SK-N-SH (cell line): ENCODE data around the gene TOR1AIP1. TPM values are rescaled to one million over a fixed set of nuclear protein-coding genes. Genes with fewer than 3 reads are reported as not detected.

Experiments
- CTCF ChIA-PET: fragments of 300-600, 350-600 bp; formaldehyde crosslinking; extraction: SDS; loops from one replicate; lab custom pipeline; 2021; lab: Yijun Ruan, JAX
- POLR2A ChIA-PET: fragments of 350-600 bp; sonication (Branson Sonifier 250); formaldehyde crosslinking; extraction: SDS; loops from one replicate; lab custom pipeline; 2020; ENCODE audit warnings: antibody characterized with exemption, inconsistent platforms; lab: Yijun Ruan, JAX
- DNase-seq: peaks from one replicate; pipeline ENCODE4 v3.0.0; 2012
- H2AFZ ChIP-seq: fragments of 200-600 bp; sonication (generic); 2 replicates; pipeline ENCODE4 v1.8.1; 2016; ENCODE audit warnings: antibody characterized with exemption, mild to moderate bottlenecking, low read depth
- H3F3A ChIP-seq: fragments of 200-600 bp; sonication (generic); replicated peaks from 2 replicates; pipeline ENCODE3; 2016; ENCODE audit warnings: antibody characterized with exemption, mild to moderate bottlenecking; ENCODE audit not compliant: insufficient read depth
- H3K27ac ChIP-seq, 2 experiments: fragments of 200-500 bp in 1 of 2; fragments of 200-600 bp in 1 of 2; sonication (Bioruptor generic) in 1 of 2; sonication (generic), shearing (Covaris generic) in 1 of 2; 2 replicates each; pipeline versions ENCODE4 v1.5.1 to v1.6.1; 2014 to 2016; ENCODE audit warnings: low read depth in 2 of 2, inconsistent platforms in 1 of 2, low read length in 1 of 2, mild to moderate bottlenecking in 1 of 2, mixed read lengths in 1 of 2
- H3K27me3 ChIP-seq: fragments of 200-600 bp; sonication (generic), shearing (Covaris generic); 2 replicates; pipeline ENCODE4 v1.6.1; 2016; ENCODE audit warnings: mixed run types; ENCODE audit not compliant: insufficient read depth
- H3K36me3 ChIP-seq, 2 experiments: fragments of 200-500 bp in 1 of 2; fragments of 200-600 bp in 1 of 2; sonication (Bioruptor generic) in 1 of 2; sonication (generic) in 1 of 2; replicated peaks in 1 of 2; 2 replicates each; pipeline versions ENCODE3 to v1.5.1; 2014 to 2016; ENCODE audit warnings: low read length in 1 of 2, mild to moderate bottlenecking in 1 of 2; ENCODE audit not compliant: insufficient read depth in 2 of 2, control insufficient read depth in 1 of 2
- H3K4me1 ChIP-seq, 2 experiments: fragments of 200-500 bp in 1 of 2; fragments of 200-600 bp in 1 of 2; sonication (Bioruptor generic) in 1 of 2; sonication (generic), shearing (Covaris generic) in 1 of 2; 2 replicates each; pipeline versions ENCODE4 v1.5.1 to v1.6.1; 2014 to 2016; ENCODE audit warnings: low read depth in 1 of 2, low read length in 1 of 2, mixed run types in 1 of 2; ENCODE audit not compliant: insufficient read depth in 2 of 2, control insufficient read depth in 1 of 2
- H3K4me2 ChIP-seq: fragments of 200-600 bp; sonication (generic), shearing (Covaris generic); 2 replicates; pipeline ENCODE4 v1.6.1; 2017; ENCODE audit warnings: mixed run types
- H3K4me3 ChIP-seq, 2 experiments: fragments of 200-500 bp in 1 of 2; fragments of 200-600 bp in 1 of 2; sonication (Bioruptor generic) in 1 of 2; sonication (generic), shearing (Covaris generic) in 1 of 2; 2 replicates each; pipeline versions ENCODE4 v1.5.1 to v1.8.1; 2014 to 2016; ENCODE audit warnings: low read depth in 2 of 2, inconsistent platforms in 1 of 2, low read length in 1 of 2, mild to moderate bottlenecking in 1 of 2, mixed read lengths in 1 of 2, moderate library complexity in 1 of 2
- H3K79me2 ChIP-seq: fragments of 200-600 bp; sonication (generic); 2 replicates; pipeline ENCODE4 v1.8.1; 2017; ENCODE audit warnings: mild to moderate bottlenecking; ENCODE audit not compliant: insufficient read depth
- H3K9ac ChIP-seq: fragments of 200-600 bp; sonication (generic); 2 replicates; pipeline ENCODE4 v1.6.1; 2017; ENCODE audit warnings: mixed run types
- H3K9me2 ChIP-seq: fragments of 200-600 bp; sonication (generic); 2 replicates; pipeline ENCODE4 v1.6.1; 2017; ENCODE audit warnings: mixed run types
- H3K9me3 ChIP-seq: fragments of 200-600 bp; sonication (generic); 2 replicates; pipeline ENCODE4 v1.6.1; 2017; ENCODE audit warnings: mixed run types, mild to moderate bottlenecking, moderate library complexity
- H4K20me1 ChIP-seq: fragments of 200-600 bp; sonication (generic); 2 replicates; pipeline ENCODE4 v1.6.1; 2017; ENCODE audit warnings: mild to moderate bottlenecking, mixed run types; ENCODE audit not compliant: insufficient read depth
- CHD2 ChIP-seq: fragments of 150-350 bp; IDR thresholded peaks from 2 replicates; pipeline ENCODE4 v1.6.1; 2018; ENCODE audit warnings: low read length; ENCODE audit not compliant: partially characterized antibody
- CTCF ChIP-seq: fragments of 200-600 bp; sonication (generic); IDR thresholded peaks from 2 replicates; pipeline ENCODE4 v1.6.1; 2017; ENCODE audit warnings: antibody characterized with exemption, mild to moderate bottlenecking, moderate library complexity
- EZH2phosphoT487 ChIP-seq: fragments of 200-600 bp; sonication (generic); IDR thresholded peaks from 2 replicates; pipeline ENCODE4 v1.6.1; 2017; ENCODE audit warnings: low read depth, mixed run types, mild to moderate bottlenecking, antibody characterized with exemption, moderate library complexity, borderline replicate concordance
- FOXM1 ChIP-seq: IDR thresholded peaks from 2 replicates; pipeline ENCODE4 v1.4.0; 2012; ENCODE audit warnings: low read depth, mild to moderate bottlenecking
- GABPA ChIP-seq: IDR thresholded peaks from 2 replicates; pipeline ENCODE4 v1.4.0; 2012; ENCODE audit warnings: low read depth, mild to moderate bottlenecking
- GATA2 ChIP-seq: sonication (generic); formaldehyde crosslinking; IDR thresholded peaks from 2 replicates; pipeline ENCODE4 v1.5.0; 2020; ENCODE audit warnings: mild to moderate bottlenecking, missing genetic modification reagents
- IRF3 ChIP-seq: fragments of 150-350 bp; IDR thresholded peaks from 2 replicates; pipeline ENCODE4 v1.6.1; 2016; ENCODE audit warnings: mild to moderate bottlenecking, low read depth, low read length
- MXI1 ChIP-seq: IDR thresholded peaks from 2 replicates; pipeline ENCODE4 v1.6.1; 2012; ENCODE audit warnings: mild to moderate bottlenecking, low read depth, low read length, improper control_type of control experiment
- NRF1 ChIP-seq: IDR thresholded peaks from 2 replicates; pipeline ENCODE4 v1.6.1; 2012; ENCODE audit warnings: low read depth, mild to moderate bottlenecking, low read length
- RAD21 ChIP-seq: IDR thresholded peaks from 2 replicates; pipeline ENCODE4 v1.6.1; 2012; ENCODE audit warnings: mild to moderate bottlenecking, low read length
- RCOR1 ChIP-seq: fragments of 150-350 bp; IDR thresholded peaks from 2 replicates; pipeline ENCODE4 v1.6.1; 2017; ENCODE audit warnings: antibody characterized with exemption, low read length
- SMC3 ChIP-seq: IDR thresholded peaks from 2 replicates; pipeline ENCODE4 v1.6.1; 2012; ENCODE audit warnings: low read depth, low read length, improper control_type of control experiment
- TAF1 ChIP-seq: IDR thresholded peaks from 2 replicates; pipeline ENCODE4 v1.6.1; 2012; ENCODE audit warnings: low read depth, mild to moderate bottlenecking, low read length, moderate library complexity, borderline replicate concordance
- TCF12 ChIP-seq: IDR thresholded peaks from 2 replicates; pipeline ENCODE4 v1.4.0; 2012
- TEAD4 ChIP-seq: IDR thresholded peaks from 2 replicates; pipeline ENCODE4 v1.4.0; 2012; ENCODE audit warnings: mild to moderate bottlenecking, borderline replicate concordance; ENCODE audit not compliant: insufficient read depth
- USF1 ChIP-seq: IDR thresholded peaks from 2 replicates; pipeline ENCODE4 v1.4.0; 2012; ENCODE audit warnings: low read depth, borderline replicate concordance
- YY1 ChIP-seq: IDR thresholded peaks from 2 replicates; pipeline ENCODE4 v1.4.0; 2012; ENCODE audit warnings: low read depth, mild to moderate bottlenecking
- WGBS: methylation state at CpG from one replicate; pipeline ENCODE4 v1.1.6; 2017; ENCODE audit warnings: low lambda C conversion rate; 5-methylcytosine and 5-hydroxymethylcytosine counted together
- polyA plus RNA-seq, 3 experiments: library from polyadenylated mRNA; depleted of rRNA; stranded (reverse); fragments of >200 nt; gene quantifications; 2 replicates each; pipeline ENCODE4 v1.2.3, GENCODE V29; 2012

TOR1AIP1 gene
- polyA plus RNA-seq, 1 of the 3 experiments (the other 2 are of a cell fraction) = 11.8 TPM

DNA sequence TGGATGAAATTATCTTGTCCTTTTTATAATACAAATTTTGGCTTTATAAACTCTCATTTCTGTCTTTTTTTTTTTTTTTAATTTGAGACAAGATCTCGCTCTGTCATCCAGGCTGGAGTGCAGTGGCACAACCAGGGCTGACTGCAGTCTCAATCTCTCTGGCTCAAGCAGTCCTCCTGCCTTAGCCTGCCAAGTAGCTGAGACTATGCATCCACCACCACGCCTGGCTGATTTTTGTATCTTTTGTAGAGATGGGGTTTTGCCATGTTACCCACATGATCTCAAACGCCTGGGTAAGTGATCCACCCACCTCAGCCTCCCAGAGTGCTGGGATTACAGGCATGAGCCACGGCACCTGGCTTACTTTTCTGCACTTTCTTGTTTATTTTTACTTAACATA, 7.5 kb downstream of the TOR1AIP1 start:
- H3F3A ChIP-seq = no peaks in the 10 kb centered on the region
- peaks cover 23% of the 10 kb centered on the region for H3K79me2 ChIP-seq
- H3K36me3 ChIP-seq = peaks cover 40 to 49% of the 10 kb centered on the region in 2 experiments
- H3K9me2 ChIP-seq = no peaks in the 10 kb centered on the region
- ChIA-PET POLR2A (no interaction called here), CTCF (no interaction called here)
- H3K9ac ChIP-seq = no peak overlapping the region
- H2AFZ ChIP-seq = no peak overlapping the region
- 84% methylated on average over 4 of the region's 4 CpGs for WGBS
- no peaks in the 10 kb centered on the region for H3K9me3 ChIP-seq
- TF ChIP-seq NRF1 (no peak), FOXM1 (no peak), GABPA (no peak), MXI1 (no peak), RCOR1 (no peak), TEAD4 (no peak), USF1 (no peak), GATA2 (CRISPR knock-in tag) (no peak), SMC3 (no peak), TCF12 (no peak)
- H3K4me3 ChIP-seq = no peak overlapping the region
- H4K20me1 ChIP-seq = no peaks in the 10 kb centered on the region
- H3K27me3 ChIP-seq = no peaks in the 10 kb centered on the region
- no peak overlapping the region for H3K4me2 ChIP-seq
- no peak overlapping the region for H3K27ac ChIP-seq
- no peaks in the 10 kb centered on the region; a peak in 1 of 4 replicates for H3K4me1 ChIP-seq
- DNase-seq = no peak

- CTCF ChIA-PET = interaction anchor here (1.6 kb wide), 1 partner anchor 10 kb away, joined by 5 read pairs; no protein-coding TSS in a partner anchor
- no peaks in the 10 kb centered on the region for H3F3A ChIP-seq
- no peak for DNase-seq
Observed at GRCh38 chr1:179910934-179911333, 28.8 kb downstream of the TOR1AIP1 start.

GRCh38 chr1:179911812-179912211, 29.7 kb downstream of the TOR1AIP1 start:
- Histone ChIP-seq H3K9me3 (no peaks in the 10 kb centered on the region), H3K27ac (no peak overlapping the region), H3F3A (no peaks in the 10 kb centered on the region), H3K4me3 (no peak overlapping the region), H2AFZ (no peak overlapping the region), H3K9ac (no peak overlapping the region), H3K4me2 (no peak overlapping the region), H3K79me2 (no peaks in the 10 kb centered on the region), H3K9me2 (no peaks in the 10 kb centered on the region), H3K36me3 (peaks cover 37 to 56% of the 10 kb centered on the region in 2 experiments), H4K20me1 (no peaks in the 10 kb centered on the region), H3K27me3 (no peaks in the 10 kb centered on the region), H3K4me1 (no peaks in the 10 kb centered on the region)
- ChIA-PET CTCF (no interaction called here), POLR2A (no interaction called here)
- DNase-seq = no peak
- 98% methylated on average over 3 of the region's 3 CpGs for WGBS
- no peak for TF ChIP-seq RCOR1
- TF ChIP-seq TCF12 = no peak
- TF ChIP-seq FOXM1 = no peak
- TF ChIP-seq TAF1 = no peak
- TF ChIP-seq IRF3 = no peak
- TF ChIP-seq TEAD4 = no peak
- TF ChIP-seq RAD21 = no peak
- TF ChIP-seq CHD2 = no peak
- no peak for TF ChIP-seq CTCF
- no peak for TF ChIP-seq YY1
- no peak for TF ChIP-seq EZH2phosphoT487

More at GRCh38 chr1:179910934-179911333, 28.8 kb downstream of the TOR1AIP1 start:
- H3K4me1 ChIP-seq = no peaks in the 10 kb centered on the region
- no peaks in the 10 kb centered on the region for H3K9me3 ChIP-seq
- 90% methylated on average over 1 of the region's 1 CpG for WGBS
- no peaks in the 10 kb centered on the region for H4K20me1 ChIP-seq
- H3K9ac ChIP-seq = no peak overlapping the region
- H3K4me2 ChIP-seq = no peak overlapping the region
- no peaks in the 10 kb centered on the region for H3K79me2 ChIP-seq
- H3K36me3 ChIP-seq = peaks cover 40 to 55% of the 10 kb centered on the region in 2 experiments
- H3K4me3 ChIP-seq = no peak overlapping the region
- no peak for TF ChIP-seq YY1
- no peak overlapping the region for H3K27ac ChIP-seq
- POLR2A ChIA-PET = no interaction called here
- H3K27me3 ChIP-seq = no peaks in the 10 kb centered on the region
- no peaks in the 10 kb centered on the region for H3K9me2 ChIP-seq
- no peak overlapping the region for H2AFZ ChIP-seq
